Raji (cell line): ENCODE measurements around the gene CCND1.

ENCODE experiments used
- POLR2A ChIP-seq: IDR thresholded peaks from 2 replicates; pipeline ENCODE4 v1.6.1; 2011; ENCODE audit warnings: low read depth, low read length, control low read depth; ENCODE audit not compliant: insufficient read depth

The CCND1 gene

GRCh38 chr11:69644071-69644961 is 3.4 kb downstream of the CCND1 start:
- TF ChIP-seq POLR2A: no peak

GRCh38 chr11:69644962-69645675 is 4.2 kb downstream of the CCND1 start:
- TF ChIP-seq POLR2A: no peak

DNA sequence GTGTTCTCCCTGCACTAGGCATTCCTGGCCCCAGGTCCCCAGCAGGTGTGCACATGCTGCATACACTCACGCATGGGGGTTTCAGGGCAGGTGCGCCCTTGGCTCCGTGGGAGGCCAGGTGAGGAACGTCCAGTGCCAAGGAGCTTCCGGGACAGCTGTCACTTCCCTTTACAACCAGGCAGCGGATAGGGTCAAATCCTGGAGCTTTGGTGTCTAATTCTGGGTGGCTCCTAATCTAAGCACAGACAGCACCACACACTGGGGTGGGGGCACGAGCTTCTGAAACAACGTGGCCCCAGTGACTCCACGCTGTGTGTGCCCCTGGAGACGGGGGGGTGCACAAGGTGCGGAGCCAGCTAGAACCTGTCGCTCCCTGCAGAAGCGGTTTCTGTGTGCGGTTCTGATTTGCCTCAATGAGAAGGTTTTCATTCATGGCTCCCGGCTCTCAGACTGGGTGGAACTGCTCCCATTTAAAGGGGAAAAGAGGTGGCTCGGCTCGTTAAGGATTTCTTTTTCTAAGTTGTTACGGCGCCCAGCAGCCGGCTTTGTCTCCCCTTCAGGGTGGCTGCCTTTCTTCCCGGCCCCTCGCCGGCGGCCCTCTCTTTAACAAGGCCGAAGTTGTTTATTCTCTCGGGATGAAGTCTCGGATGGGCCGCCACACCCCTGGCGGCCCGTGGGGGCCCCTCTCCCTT is 5.0 kb downstream of the CCND1 start:
- TF ChIP-seq POLR2A: no peak

DNA sequence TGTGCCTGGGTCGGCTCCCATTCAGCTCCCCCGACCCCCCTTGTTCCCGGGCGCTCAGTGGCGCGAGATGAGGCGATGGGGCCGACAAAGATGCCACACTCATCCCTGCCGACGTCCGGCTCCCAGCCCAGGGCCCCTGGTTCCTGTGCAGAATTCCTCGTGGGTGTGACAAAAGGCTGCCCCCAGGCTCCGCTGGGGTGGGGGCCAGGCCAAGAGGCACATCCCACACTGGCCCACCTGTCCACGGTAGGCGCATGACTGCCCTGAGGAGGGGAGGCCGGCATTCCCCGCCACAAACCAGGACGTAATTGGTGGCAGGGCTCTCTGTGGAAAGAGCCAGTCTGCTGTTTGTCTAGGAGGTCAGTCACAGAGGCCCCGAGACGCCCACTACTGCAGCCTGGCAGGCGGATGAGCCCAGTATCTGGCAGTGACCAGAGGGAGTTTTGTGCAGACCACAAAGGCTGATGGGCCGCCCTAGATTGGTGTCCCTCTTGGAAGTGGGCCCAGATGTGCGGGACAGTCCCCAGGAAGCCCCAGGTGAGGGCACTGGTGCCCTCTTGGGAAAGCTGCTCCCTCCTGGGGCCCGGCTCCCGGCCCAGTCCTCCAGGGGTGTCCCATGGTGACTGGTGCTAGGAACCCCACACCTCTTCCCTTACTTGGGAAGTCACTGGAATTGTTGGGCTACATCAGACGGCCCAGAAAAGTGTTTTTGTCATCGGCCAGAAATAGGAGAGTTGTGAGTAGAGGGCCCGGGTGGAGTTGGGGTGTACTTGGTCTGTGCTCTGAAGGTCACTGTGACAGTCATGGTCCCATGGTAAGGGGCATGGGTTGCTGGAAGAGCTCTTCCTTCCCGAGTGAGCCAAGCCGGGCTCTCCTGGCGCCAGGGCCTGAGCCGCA is 5.8 kb downstream of the CCND1 start:
- no peak for TF ChIP-seq POLR2A

- no peak for TF ChIP-seq POLR2A
Measured at GRCh38 chr11:69647390-69647748, 6.4 kb downstream of the CCND1 start.

- TF ChIP-seq POLR2A: no peak
Measured at GRCh38 chr11:69647761-69648497, 7.0 kb downstream of the CCND1 start.

DNA sequence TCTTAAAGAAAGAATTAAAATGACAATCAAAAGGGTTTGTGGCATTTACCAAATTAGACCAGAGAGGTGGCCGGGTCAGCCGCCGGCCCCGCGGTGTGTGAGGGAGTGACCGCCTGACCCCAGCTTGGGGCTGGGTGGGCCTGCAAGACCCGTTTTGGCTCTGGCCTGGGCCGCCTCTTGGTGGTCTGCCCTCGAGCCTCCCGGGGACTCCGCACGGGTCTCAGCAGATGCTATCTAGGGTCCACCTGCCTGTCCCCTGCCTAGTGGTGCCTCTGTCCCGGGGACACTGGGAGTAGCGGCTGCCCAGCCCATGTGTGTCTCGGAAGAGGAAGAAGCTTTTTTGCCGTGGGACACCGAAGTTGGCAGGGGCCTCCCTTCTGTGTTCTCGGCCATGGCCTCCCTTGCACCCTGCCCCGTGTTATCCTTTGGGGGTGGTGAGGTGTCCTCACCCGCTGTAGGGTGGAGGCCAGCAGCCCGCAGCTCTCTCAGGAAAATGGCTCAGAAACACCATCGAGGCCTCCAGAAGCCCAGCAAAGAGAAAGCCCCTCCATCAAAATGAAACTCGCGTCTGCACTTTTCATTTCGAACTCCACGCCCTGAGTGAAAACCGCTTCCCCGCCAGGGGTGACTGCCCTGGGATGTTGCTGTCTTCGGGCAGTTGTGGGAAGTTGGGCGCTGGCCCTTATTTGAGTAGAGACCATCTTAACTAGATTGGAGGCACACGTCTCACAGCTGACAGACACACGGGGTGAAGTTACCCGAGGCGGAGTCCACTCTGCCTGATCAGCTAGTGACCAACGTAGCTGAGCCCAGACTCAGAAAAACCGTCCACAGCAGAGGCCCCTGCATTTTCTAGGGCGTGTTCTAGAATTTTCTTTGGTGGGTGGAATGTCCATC is 8.0 kb downstream of the CCND1 start:
- TF ChIP-seq POLR2A: no peak

GRCh38 chr11:69649576-69649900 is 8.6 kb downstream of the CCND1 start:
- TF ChIP-seq POLR2A: no peak

DNA sequence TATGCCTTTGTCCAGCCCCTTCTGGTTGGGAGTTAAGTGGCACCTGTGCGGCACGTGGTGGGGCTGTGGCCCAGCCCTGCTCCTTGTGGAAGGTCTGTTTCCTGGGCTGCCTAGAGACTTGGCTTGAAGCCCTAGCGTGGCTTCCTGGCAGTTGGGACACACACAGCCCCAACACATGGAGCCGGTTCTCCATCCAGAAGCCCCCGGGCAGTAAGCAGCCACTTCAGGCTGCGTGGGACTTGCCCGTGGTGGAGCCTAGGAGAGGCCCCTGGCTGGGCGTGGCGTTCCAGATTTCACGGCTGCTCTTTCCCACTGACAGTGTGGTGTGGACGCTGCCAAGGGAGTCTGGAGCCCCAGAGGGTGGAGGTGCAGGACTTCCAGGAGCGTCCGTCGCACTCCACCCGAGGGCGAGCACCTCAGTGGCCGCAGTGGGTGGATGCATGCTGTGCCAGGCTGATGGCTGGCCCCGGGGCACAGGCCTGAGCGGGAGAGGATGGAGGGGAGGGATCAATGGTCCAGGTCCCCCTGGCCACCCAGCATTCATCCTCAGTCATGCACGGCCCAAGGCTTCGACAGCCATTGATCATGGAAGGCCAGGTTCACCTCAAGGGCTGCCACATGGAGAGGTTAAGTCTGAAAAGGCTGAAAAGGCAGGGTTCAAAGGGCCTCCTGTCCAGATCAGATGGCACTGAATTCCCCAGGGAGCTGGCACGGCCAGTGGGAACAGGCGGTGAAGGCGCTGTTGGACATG is 9.3 kb downstream of the CCND1 start:
- no peak for TF ChIP-seq POLR2A

DNA sequence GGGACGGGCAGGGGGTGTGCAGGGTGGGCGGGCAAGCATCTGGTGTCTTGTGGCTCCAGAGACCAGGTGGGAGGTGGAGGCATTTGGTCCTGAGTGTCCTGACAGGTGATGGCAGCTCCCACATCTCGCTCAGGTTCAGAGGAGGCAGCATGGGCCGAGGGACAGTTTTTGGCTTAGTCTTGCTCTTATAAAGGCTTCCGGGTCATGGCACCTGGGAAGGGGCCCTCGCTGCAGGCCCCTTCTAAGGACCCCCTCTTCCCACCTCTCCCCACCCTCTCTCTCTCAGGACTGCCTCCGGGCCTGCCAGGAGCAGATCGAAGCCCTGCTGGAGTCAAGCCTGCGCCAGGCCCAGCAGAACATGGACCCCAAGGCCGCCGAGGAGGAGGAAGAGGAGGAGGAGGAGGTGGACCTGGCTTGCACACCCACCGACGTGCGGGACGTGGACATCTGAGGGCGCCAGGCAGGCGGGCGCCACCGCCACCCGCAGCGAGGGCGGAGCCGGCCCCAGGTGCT is 9.9 kb downstream of the CCND1 start:
- no peak for TF ChIP-seq POLR2A

DNA sequence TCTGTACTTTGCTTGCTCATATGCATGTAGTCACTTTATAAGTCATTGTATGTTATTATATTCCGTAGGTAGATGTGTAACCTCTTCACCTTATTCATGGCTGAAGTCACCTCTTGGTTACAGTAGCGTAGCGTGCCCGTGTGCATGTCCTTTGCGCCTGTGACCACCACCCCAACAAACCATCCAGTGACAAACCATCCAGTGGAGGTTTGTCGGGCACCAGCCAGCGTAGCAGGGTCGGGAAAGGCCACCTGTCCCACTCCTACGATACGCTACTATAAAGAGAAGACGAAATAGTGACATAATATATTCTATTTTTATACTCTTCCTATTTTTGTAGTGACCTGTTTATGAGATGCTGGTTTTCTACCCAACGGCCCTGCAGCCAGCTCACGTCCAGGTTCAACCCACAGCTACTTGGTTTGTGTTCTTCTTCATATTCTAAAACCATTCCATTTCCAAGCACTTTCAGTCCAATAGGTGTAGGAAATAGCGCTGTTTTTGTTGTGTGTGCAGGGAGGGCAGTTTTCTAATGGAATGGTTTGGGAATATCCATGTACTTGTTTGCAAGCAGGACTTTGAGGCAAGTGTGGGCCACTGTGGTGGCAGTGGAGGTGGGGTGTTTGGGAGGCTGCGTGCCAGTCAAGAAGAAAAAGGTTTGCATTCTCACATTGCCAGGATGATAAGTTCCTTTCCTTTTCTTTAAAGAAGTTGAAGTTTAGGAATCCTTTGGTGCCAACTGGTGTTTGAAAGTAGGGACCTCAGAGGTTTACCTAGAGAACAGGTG is 11.1 kb downstream of the CCND1 start:
- no peak for TF ChIP-seq POLR2A

- no peak for TF ChIP-seq POLR2A
Measured at GRCh38 chr11:69652999-69653398, 12.0 kb downstream of the CCND1 start.

GRCh38 chr11:69653406-69653960 is 12.5 kb downstream of the CCND1 start:
- TF ChIP-seq POLR2A: no peak
